HepG2 (cell line): ENCODE data around the gene POLR3K. TPM values are rescaled to one million over a fixed set of nuclear protein-coding genes. Genes with fewer than 3 reads are reported as not detected.

Source experiments
- ATAC-seq: fragments of 200-7000 bp; cut with Tn5 transposase; 3 replicates; pipeline ENCODE4 v1.9.1; 2020; ENCODE audit warnings: mild to moderate bottlenecking, moderate library complexity
- BruUV-seq: library from RNA; stranded (reverse); fragments of 400-500 nt; replicated peaks from 2 replicates; lab custom pipeline; 2021; lab: Mats Ljungman, UMichigan
- CTCF ChIA-PET: fragments of 300-600 bp; formaldehyde crosslinking; extraction: SDS; loops from one replicate; lab custom pipeline; 2021; ENCODE audit warnings: low total read pairs, inconsistent platforms, low intra/inter-chr PET ratio; lab: Yijun Ruan, JAX
- POLR2A ChIA-PET: fragments of 350-600 bp; sonication (Branson Sonifier 250); formaldehyde crosslinking; loops from one replicate; lab custom pipeline; 2020; ENCODE audit warnings: antibody characterized with exemption, inconsistent platforms; lab: Yijun Ruan, JAX
- DNase-seq: peaks from one replicate; pipeline ENCODE4 v3.0.0-alpha.2; 2015; ENCODE audit warnings: low spot score
- FAIRE-seq: peaks from 3 replicates; lab custom pipeline; 2011; peaks lifted over from hg19 to GRCh38; lab: Jason Lieb, UNC
- H2AFZ ChIP-seq: one replicate; pipeline ENCODE4 v1.6.1; 2011; ENCODE audit warnings: low read length, inconsistent platforms
- H3K27ac ChIP-seq: fragments of 300-600 bp; 3 replicates; pipeline ENCODE4 v1.8.0; 2011; ENCODE audit warnings: mixed run types, mild to moderate bottlenecking, mixed read lengths, low read length, inconsistent platforms; ENCODE audit not compliant: insufficient read depth; ENCODE audit errors: extremely low read length
- H3K27me3 ChIP-seq, 2 experiments: fragments of 200-600 bp in 1 of 2; 2 replicates in 1 of 2; 3 replicates in 1 of 2; pipeline versions ENCODE4 v1.6.0 to v1.8.0; 2011; ENCODE audit warnings: low read length in 2 of 2, mild to moderate bottlenecking in 2 of 2, moderate library complexity in 2 of 2, inconsistent platforms in 1 of 2; ENCODE audit not compliant: insufficient read depth in 2 of 2, control insufficient read depth in 1 of 2
- H3K36me3 ChIP-seq, 2 experiments: fragments of 200-600 bp in 1 of 2; replicated peaks in 1 of 2; 2 replicates in 1 of 2; 3 replicates in 1 of 2; pipeline versions ENCODE4 v1.5.1 to v1.8.0; 2011; ENCODE audit warnings: low read length in 2 of 2, inconsistent platforms in 1 of 2; ENCODE audit not compliant: insufficient read depth in 2 of 2, control insufficient read depth in 1 of 2
- H3K4me1 ChIP-seq: 2 replicates; pipeline ENCODE4 v1.5.1; 2012; ENCODE audit warnings: low read length, inconsistent platforms; ENCODE audit not compliant: insufficient read depth
- H3K4me2 ChIP-seq: 2 replicates; pipeline ENCODE4 v1.6.0; 2011; ENCODE audit warnings: low read depth, low read length, inconsistent platforms
- H3K4me3 ChIP-seq, 3 experiments: fragments of 200-600 bp in 1 of 3; sonication (generic), shearing (Covaris generic) in 1 of 3; replicated peaks in 1 of 3; 2 replicates each; pipeline ENCODE4 v1.5.1; 2011 to 2016; ENCODE audit warnings: low read length in 3 of 3, inconsistent platforms in 2 of 3, low read depth in 2 of 3, mild to moderate bottlenecking in 2 of 3, control low read depth in 1 of 3, mixed read lengths in 1 of 3; ENCODE audit not compliant: insufficient read depth in 1 of 3
- H3K79me2 ChIP-seq: one replicate; pipeline ENCODE4 v1.6.1; 2011; ENCODE audit warnings: low read length, inconsistent platforms; ENCODE audit not compliant: insufficient read depth
- H3K9ac ChIP-seq: 2 replicates; pipeline ENCODE4 v1.6.0; 2011; ENCODE audit warnings: mild to moderate bottlenecking, low read depth, low read length, inconsistent platforms; ENCODE audit not compliant: insufficient read depth
- H3K9me3 ChIP-seq: 2 replicates; pipeline ENCODE4 v1.5.1; 2012; ENCODE audit warnings: mild to moderate bottlenecking, low read length
- H4K20me1 ChIP-seq: 2 replicates; pipeline ENCODE4 v1.6.0; 2011; ENCODE audit warnings: inconsistent platforms, mild to moderate bottlenecking, low read length, moderate library complexity; ENCODE audit not compliant: insufficient read depth
- DBP ChIP-seq: sonication (generic); formaldehyde crosslinking; IDR thresholded peaks from 2 replicates; pipeline ENCODE4 v1.4.0; 2020; ENCODE audit warnings: missing genetic modification reagents; ENCODE audit errors: not compliant biosample characterization
- ELF3 ChIP-seq: IDR thresholded peaks from 2 replicates; pipeline ENCODE4 v1.6.1; 2016; ENCODE audit warnings: missing genetic modification reagents, missing compliant biosample characterization
- HBP1 ChIP-seq: IDR thresholded peaks from 2 replicates; pipeline ENCODE4 v1.6.1; 2016; ENCODE audit warnings: low read depth, control low read depth
- ISL2 ChIP-seq: sonication (generic); formaldehyde crosslinking; IDR thresholded peaks from 2 replicates; pipeline ENCODE4 v1.5.0; 2020; ENCODE audit warnings: missing genetic modification reagents
- MYC ChIP-seq: sonication (generic); formaldehyde crosslinking; IDR thresholded peaks from 2 replicates; pipeline ENCODE4 v1.9.0; 2021; ENCODE audit warnings: missing genetic modification reagents, borderline replicate concordance
- NCOA2 ChIP-seq: sonication (generic); formaldehyde crosslinking; IDR thresholded peaks from 2 replicates; pipeline ENCODE4 v1.8.0; 2022; ENCODE audit warnings: inconsistent platforms
- SRF ChIP-seq: IDR thresholded peaks from 2 replicates; pipeline ENCODE4 v1.6.1; 2011; ENCODE audit warnings: mild to moderate bottlenecking, low read depth, low read length, moderate library complexity
- SRSF1 ChIP-seq: fragments of 200-400 bp; formaldehyde crosslinking; optimal IDR thresholded peaks from 2 replicates; pipeline ENCODE3; 2017; ENCODE audit warnings: mild to moderate bottlenecking, low read depth, low read length, moderate library complexity
- STAG1 ChIP-seq: sonication (generic); formaldehyde crosslinking; IDR thresholded peaks from 2 replicates; pipeline ENCODE4 v1.4.0; 2020; ENCODE audit warnings: missing genetic modification reagents
- TBX3 ChIP-seq: fragments of 450-650 bp; IDR thresholded peaks from 2 replicates; pipeline ENCODE4 v1.6.1; 2017; ENCODE audit warnings: antibody characterized with exemption, mild to moderate bottlenecking, inconsistent platforms, borderline replicate concordance
- TCF7L2 ChIP-seq: IDR thresholded peaks from 2 replicates; pipeline ENCODE4 v1.6.1; 2011; ENCODE audit warnings: mild to moderate bottlenecking, low read depth, low read length, moderate library complexity
- U2AF2 ChIP-seq: fragments of 200-400 bp; formaldehyde crosslinking; IDR thresholded peaks from 2 replicates; pipeline ENCODE4 v1.6.1; 2017; ENCODE audit warnings: low read depth, mild to moderate bottlenecking, low read length
- ZIK1 ChIP-seq: sonication (generic); formaldehyde crosslinking; IDR thresholded peaks from 2 replicates; pipeline ENCODE4 v1.5.0; 2020; ENCODE audit warnings: mild to moderate bottlenecking, low read depth, missing genetic modification reagents, borderline replicate concordance
- ZNF501 ChIP-seq: sonication (generic); formaldehyde crosslinking; IDR thresholded peaks from 2 replicates; pipeline ENCODE4 v1.5.1; 2020; ENCODE audit warnings: mild to moderate bottlenecking, moderate library complexity, missing genetic modification reagents
- WGBS: methylation state at CpG from one replicate; pipeline ENCODE4 v1.1.6; 2017; ENCODE audit warnings: low lambda C conversion rate; 5-methylcytosine and 5-hydroxymethylcytosine counted together
- in situ Hi-C: cut with HindIII; loops from 2 replicates; pipeline ENCODE4 v1.10.0; 2017; ENCODE audit warnings: low pct_unique_long_range_greater_than_20kb; ENCODE audit not compliant: extremely low pct_ligation_motif_present
- intact Hi-C: fragments of 100-400 bp; cut with micrococcal nuclease; formaldehyde crosslinking; loops from one replicate; pipeline ENCODE4 v1.10.0; 2022; ENCODE audit not compliant: unreplicated experiment
- polyA plus RNA-seq, 8 experiments: library from polyadenylated mRNA; depleted of rRNA in 3 of 8; stranded (reverse) in 7 of 8; unstranded in 1 of 8; fragments of >200 nt; fragmentation: Illumina TruSeq in 4 of 8; extraction: Trizol in 4 of 8; gene quantifications; 2 replicates each; pipeline versions ENCODE4 v1.2.1 to v1.2.3, GENCODE V29; 2011 to 2016; ENCODE audit warnings: low read depth in 4 of 8, missing spikeins in 1 of 8, mixed read lengths in 1 of 8; ENCODE audit not compliant: insufficient read depth in 1 of 8
- total RNA-seq, 5 experiments: library from RNA; depleted of rRNA; stranded (reverse); fragments of >200 nt; fragmentation: Illumina TruSeq; extraction: Trizol; gene quantifications; 2 replicates each; pipeline ENCODE4 v1.2.3, GENCODE V29; 2016; ENCODE audit warnings: low read depth in 1 of 5
- TF ChIP-seq, protein P1 (sequence below): sonication (generic); formaldehyde crosslinking; IDR thresholded peaks from 2 replicates; pipeline ENCODE4 v1.5.0; 2020; ENCODE audit warnings: mild to moderate bottlenecking, missing genetic modification reagents
- TF ChIP-seq, protein P2 (sequence below): IDR thresholded peaks from 2 replicates; pipeline ENCODE4 v1.6.1; 2016; ENCODE audit warnings: low read depth, borderline replicate concordance

The POLR3K gene
- total and polyA plus RNA-seq, 2 of the 13 experiments (the other 11 are each of a cell fraction or from before 2014, with no cell fraction given): 14.8 to 18.8 TPM

- TF ChIP-seq, protein P1, sequence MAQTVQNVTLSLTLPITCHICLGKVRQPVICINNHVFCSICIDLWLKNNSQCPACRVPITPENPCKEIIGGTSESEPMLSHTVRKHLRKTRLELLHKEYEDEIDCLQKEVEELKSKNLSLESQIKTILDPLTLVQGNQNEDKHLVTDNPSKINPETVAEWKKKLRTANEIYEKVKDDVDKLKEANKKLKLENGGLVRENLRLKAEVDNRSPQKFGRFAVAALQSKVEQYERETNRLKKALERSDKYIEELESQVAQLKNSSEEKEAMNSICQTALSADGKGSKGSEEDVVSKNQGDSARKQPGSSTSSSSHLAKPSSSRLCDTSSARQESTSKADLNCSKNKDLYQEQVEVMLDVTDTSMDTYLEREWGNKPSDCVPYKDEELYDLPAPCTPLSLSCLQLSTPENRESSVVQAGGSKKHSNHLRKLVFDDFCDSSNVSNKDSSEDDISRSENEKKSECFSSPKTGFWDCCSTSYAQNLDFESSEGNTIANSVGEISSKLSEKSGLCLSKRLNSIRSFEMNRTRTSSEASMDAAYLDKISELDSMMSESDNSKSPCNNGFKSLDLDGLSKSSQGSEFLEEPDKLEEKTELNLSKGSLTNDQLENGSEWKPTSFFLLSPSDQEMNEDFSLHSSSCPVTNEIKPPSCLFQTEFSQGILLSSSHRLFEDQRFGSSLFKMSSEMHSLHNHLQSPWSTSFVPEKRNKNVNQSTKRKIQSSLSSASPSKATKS (CRISPR knock-in tag): no peak
- TF ChIP-seq ZNF501 (CRISPR knock-in tag): peak; percentile 12; the same call in 1 of the 2 replicates
- TF ChIP-seq ISL2 (CRISPR knock-in tag): no peak
- TF ChIP-seq NCOA2 (CRISPR knock-in tag): no peak
- no peak for TF ChIP-seq ZIK1 (CRISPR knock-in tag)
- TF ChIP-seq TCF7L2: no peak
- TF ChIP-seq SRSF1: peak; percentile 94
Observed at GRCh38 chr16:76535-77272, 23.3 kb upstream of the POLR3K start (continued).

DNA sequence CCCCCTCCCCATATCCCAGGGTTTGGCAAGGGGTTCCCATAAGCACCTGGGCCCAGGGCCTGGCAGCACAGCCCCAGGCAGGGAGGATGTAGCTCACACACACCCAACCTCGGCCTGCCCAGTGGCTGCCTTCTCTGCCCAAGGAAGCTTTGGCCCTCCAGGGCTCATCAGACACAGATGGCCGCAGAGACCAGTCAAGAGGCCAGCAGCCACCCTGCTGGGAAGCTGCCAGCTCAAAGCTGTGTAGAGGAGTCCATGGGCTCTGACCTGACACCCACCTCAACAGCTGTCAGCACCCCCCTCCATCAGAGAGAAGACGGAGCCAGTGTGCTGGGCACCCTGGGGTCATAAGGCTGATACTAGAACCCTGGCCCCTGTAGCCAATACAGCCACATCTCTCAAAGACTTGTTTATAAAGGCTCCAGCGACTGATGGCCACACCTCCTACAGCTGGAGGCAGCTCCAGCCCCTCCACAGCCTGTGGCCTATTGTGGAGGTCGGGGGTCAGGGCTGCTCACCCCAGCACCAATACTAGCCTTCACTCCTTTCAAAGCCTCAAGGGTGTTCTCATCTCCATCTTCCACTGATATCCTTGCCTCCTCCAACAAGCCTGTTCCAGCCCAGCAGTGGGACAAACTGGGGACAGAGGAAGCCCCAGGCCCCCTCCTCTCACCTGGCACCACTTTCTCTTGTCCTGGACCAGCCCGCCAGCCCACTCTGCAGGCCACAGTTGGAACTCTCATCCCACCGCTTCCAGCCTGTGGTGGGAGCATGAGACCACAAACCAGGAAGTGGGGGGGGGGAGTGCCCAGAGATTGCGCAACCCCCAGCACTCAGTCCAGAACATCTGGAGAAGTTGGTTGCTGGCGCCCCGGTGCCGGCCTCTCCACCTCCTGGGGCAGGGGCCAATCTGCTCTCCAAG, 22.4 kb upstream of the POLR3K start:
- peak; percentile 49 for ATAC-seq
- no peak overlapping the region for H2AFZ ChIP-seq
- 3% methylated on average over 7 of the region's 11 CpGs for WGBS
- TF ChIP-seq TBX3 (no peak), STAG1 (peak; percentile 33), HBP1 (CRISPR knock-in tag) (no peak), DBP (CRISPR knock-in tag) (no peak), MYC (CRISPR knock-in tag) (0 out of 2 replicates have a peak, but pooled peaks have one; percentile 18), SRF (no peak), U2AF2 (no peak), ELF3 (peak; percentile 93)
- TF ChIP-seq, protein P2, sequence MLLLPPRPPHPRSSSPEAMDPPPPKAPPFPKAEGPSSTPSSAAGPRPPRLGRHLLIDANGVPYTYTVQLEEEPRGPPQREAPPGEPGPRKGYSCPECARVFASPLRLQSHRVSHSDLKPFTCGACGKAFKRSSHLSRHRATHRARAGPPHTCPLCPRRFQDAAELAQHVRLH (CRISPR knock-in tag): 0 out of 2 replicates have a peak, but pooled peaks have one; percentile 30

More for the DNA sequence above, 22.4 kb upstream of the POLR3K start:
- CTCF ChIA-PET: interaction anchor here (1.1 to 2.5 kb wide), 2 partner anchors 10 to 21 kb away, joined by 6 to 11 read pairs; no protein-coding TSS in a partner anchor
- Histone ChIP-seq H3K36me3 (peaks cover 4 to 13% of the 10 kb centered on the region in 2 experiments; a peak in 3 of 5 replicates), H3K4me2 (peak overlapping the region; percentile 95), H3K27me3 (peaks cover 2 to 8% of the 10 kb centered on the region in 2 experiments; a peak in 2 of 5 replicates), H3K9ac (no peak overlapping the region), H3K27ac (peak overlapping the region; percentile 30), H3K4me1 (peaks cover 71% of the 10 kb centered on the region), H3K79me2 (peaks cover 2% of the 10 kb centered on the region), H3K9me3 (no peaks in the 10 kb centered on the region), H3K4me3 (peak overlapping the region; percentile 63 to 84 (median 80); a peak in 5 of 6 replicates), H4K20me1 (no peaks in the 10 kb centered on the region)
- BruUV-seq: no TSS peak
- DNase-seq (peak; percentile 82), FAIRE-seq (no peak)
- in situ Hi-C loops (no loop called here), intact Hi-C loops (no loop called here)
- POLR2A ChIA-PET: interaction anchor here (0.8 to 2.6 kb wide), 3 partner anchors 23 to 277 kb away, joined by 4 to 12 read pairs (median 5); partner anchors contain the start of genes POLR3K and SNRNP25
